Upper lobe of right lung (tissue), 1 donor: ENCODE data around the gene UGCG. TPM values are rescaled to one million over a fixed set of nuclear protein-coding genes. Genes with fewer than 3 reads are reported as not detected.
"Not testable (repeated sequence)": the region's sequence is repeated elsewhere in the genome, so short reads cannot be mapped to it uniquely, and the experiment has no call there.

ENCODE experiments used
- ATAC-seq: fragments of 200-7000 bp; cut with Tn5 transposase; one replicate; pipeline ENCODE4 v1.9.1; 2020; ENCODE audit warnings: mild to moderate bottlenecking, moderate library complexity
- DNase-seq: peaks from one replicate; pipeline ENCODE4 v3.0.0-alpha.2; 2020
- H3K27ac ChIP-seq: fragments of 200-600 bp; one replicate; pipeline ENCODE4 v1.8.0; 2022
- H3K27me3 ChIP-seq: fragments of 200-600 bp; one replicate; pipeline ENCODE4 v1.8.0; 2022; ENCODE audit warnings: mild to moderate bottlenecking
- H3K36me3 ChIP-seq: fragments of 200-600 bp; one replicate; pipeline ENCODE4 v1.8.0; 2022
- H3K4me1 ChIP-seq: fragments of 200-600 bp; one replicate; pipeline ENCODE4 v1.8.0; 2022
- H3K4me3 ChIP-seq: fragments of 200-600 bp; one replicate; pipeline ENCODE4 v1.8.0; 2022; ENCODE audit warnings: mild to moderate bottlenecking
- H3K9me3 ChIP-seq: fragments of 200-600 bp; one replicate; pipeline ENCODE4 v1.8.0; 2022
- intact Hi-C: fragments of 100-400 bp; cut with DNase I; formaldehyde crosslinking; loops from one replicate; pipeline ENCODE4 v1.11.0; 2022
- total RNA-seq: library from RNA; stranded (reverse); fragmentation: NEBNext Ultra II Directional; extraction: Animal tissue kit (Norgen Biotek cat#: 25700); gene quantifications from one replicate; pipeline ENCODE4 v1.2.1, GENCODE V29; 2021
- TF ChIP-seq, protein P1 (sequence below): fragments of 200-600 bp; IDR thresholded peaks from one replicate; pipeline ENCODE4 v1.8.0; 2022; ENCODE audit warnings: antibody characterized with exemption
- donor health status: DM: no; HTN: yes; CAD: no; lungs with severe emphysema.

The UGCG gene
- total RNA-seq, 1 donor from 2014 or later, result 50.7 TPM

DNA sequence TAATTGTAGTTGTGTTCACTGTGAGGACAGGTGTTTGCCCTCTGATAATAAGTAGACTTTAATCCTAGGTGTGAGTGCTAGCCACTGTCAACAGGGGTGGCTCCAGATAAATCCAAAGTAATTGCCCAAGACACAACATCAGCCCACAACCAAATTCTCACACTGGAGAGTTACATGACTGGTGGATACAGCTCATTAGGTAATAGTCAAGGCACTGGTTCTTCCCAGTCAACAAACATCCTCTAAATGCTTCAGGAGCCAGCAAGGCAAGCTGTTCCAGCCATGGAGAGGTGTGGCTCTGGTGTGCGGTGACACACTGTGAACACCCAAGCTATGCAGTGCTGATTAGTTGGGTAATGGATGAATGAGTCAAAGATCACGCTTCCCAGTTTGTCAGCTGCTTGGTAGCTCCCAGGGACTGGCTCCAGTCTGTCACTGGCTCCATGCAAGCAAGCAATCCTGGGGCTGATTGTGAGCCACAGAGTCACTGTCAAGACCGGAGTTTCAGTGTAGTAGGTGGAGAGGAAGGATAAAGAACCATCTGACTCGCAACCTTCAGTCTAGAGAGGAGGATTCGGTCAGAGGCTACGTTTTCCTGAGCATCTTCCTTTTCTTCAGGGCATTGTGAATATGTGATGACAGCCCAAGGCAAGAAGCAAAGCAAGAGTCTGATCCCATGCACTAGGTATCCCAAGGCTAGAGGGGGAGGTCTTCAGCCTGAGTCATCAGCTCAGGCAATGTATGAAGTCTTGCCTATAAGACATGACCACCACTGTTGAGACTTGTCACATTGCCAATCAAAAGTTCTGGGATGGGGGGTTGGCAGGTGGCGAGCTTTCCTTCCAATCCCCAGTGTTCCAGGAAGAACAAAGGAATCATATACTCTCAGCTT is 63.1 kb downstream of the UGCG start:
- TF ChIP-seq, protein P1, sequence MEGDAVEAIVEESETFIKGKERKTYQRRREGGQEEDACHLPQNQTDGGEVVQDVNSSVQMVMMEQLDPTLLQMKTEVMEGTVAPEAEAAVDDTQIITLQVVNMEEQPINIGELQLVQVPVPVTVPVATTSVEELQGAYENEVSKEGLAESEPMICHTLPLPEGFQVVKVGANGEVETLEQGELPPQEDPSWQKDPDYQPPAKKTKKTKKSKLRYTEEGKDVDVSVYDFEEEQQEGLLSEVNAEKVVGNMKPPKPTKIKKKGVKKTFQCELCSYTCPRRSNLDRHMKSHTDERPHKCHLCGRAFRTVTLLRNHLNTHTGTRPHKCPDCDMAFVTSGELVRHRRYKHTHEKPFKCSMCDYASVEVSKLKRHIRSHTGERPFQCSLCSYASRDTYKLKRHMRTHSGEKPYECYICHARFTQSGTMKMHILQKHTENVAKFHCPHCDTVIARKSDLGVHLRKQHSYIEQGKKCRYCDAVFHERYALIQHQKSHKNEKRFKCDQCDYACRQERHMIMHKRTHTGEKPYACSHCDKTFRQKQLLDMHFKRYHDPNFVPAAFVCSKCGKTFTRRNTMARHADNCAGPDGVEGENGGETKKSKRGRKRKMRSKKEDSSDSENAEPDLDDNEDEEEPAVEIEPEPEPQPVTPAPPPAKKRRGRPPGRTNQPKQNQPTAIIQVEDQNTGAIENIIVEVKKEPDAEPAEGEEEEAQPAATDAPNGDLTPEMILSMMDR, result no peak
- intact Hi-C loops, result no loop called here
- H3K27ac ChIP-seq, result peak overlapping the region; percentile 6

DNA sequence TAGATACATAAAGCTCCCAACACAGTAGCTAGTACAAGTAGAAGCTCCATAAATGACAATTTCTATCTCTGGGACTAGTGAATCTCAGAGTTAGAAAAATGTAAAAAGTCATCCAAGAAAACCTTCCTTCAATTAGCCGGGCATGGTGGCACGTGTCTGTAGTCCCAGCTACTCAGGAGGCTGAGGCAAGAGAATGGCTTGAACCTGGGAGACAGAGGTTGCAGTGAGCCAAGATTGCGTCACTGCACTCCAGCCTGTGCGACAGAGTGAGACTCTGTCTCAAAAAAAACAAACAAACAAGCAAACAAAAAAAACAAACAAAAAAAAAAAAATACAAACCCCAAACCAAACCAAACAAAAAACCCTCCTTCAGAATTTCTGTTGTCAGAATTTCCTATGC is 63.9 kb downstream of the UGCG start:
- H3K27ac ChIP-seq, H3K4me3 ChIP-seq, DNase-seq, H3K27me3 ChIP-seq, H3K9me3 ChIP-seq, H3K36me3 ChIP-seq, intact Hi-C loops, ATAC-seq: not testable (repeated sequence)
- H3K4me1 ChIP-seq, result peaks cover 14% of the 10 kb centered on the region

More for the DNA sequence above, 63.1 kb downstream of the UGCG start:
- Histone ChIP-seq H3K4me1 (peaks cover 14% of the 10 kb centered on the region), H3K36me3 (no peaks in the 10 kb centered on the region), H3K4me3 (no peak overlapping the region), H3K9me3 (no peaks in the 10 kb centered on the region), H3K27me3 (no peaks in the 10 kb centered on the region)
- ATAC-seq (peak; percentile 91), DNase-seq (peak; percentile 68)

GRCh38 chr9:111961009-111961408 is 64.4 kb downstream of the UGCG start:
- DNase-seq (no peak), ATAC-seq (no peak)
- no peaks in the 10 kb centered on the region for H3K36me3 ChIP-seq
- no peak overlapping the region for H3K4me3 ChIP-seq
- intact Hi-C loops, result no loop called here
- H3K27ac ChIP-seq, result no peak overlapping the region
- TF ChIP-seq, protein P1, result no peak
- no peaks in the 10 kb centered on the region for H3K27me3 ChIP-seq
- peaks cover 14% of the 10 kb centered on the region for H3K4me1 ChIP-seq
- H3K9me3 ChIP-seq, result no peaks in the 10 kb centered on the region

GRCh38 chr9:111961575-111961974 is 65.0 kb downstream of the UGCG start:
- peaks cover 14% of the 10 kb centered on the region for H3K4me1 ChIP-seq
- intact Hi-C loops, result no loop called here
- no peaks in the 10 kb centered on the region for H3K36me3 ChIP-seq
- TF ChIP-seq, protein P1, result no peak
- no peak overlapping the region for H3K4me3 ChIP-seq
- ATAC-seq, result no peak
- no peak overlapping the region for H3K27ac ChIP-seq
- no peaks in the 10 kb centered on the region for H3K9me3 ChIP-seq
- H3K27me3 ChIP-seq, result no peaks in the 10 kb centered on the region
- no peak for DNase-seq

- Histone ChIP-seq H3K27ac (no peak overlapping the region), H3K36me3 (no peaks in the 10 kb centered on the region), H3K4me3 (no peak overlapping the region), H3K27me3 (no peaks in the 10 kb centered on the region), H3K4me1 (peaks cover 14% of the 10 kb centered on the region), H3K9me3 (no peaks in the 10 kb centered on the region)
- TF ChIP-seq, protein P1, result no peak
- intact Hi-C loops, result no loop called here
- ATAC-seq (no peak), DNase-seq (no peak)
Observed at GRCh38 chr9:111962021-111962420, 65.4 kb downstream of the UGCG start.

DNA sequence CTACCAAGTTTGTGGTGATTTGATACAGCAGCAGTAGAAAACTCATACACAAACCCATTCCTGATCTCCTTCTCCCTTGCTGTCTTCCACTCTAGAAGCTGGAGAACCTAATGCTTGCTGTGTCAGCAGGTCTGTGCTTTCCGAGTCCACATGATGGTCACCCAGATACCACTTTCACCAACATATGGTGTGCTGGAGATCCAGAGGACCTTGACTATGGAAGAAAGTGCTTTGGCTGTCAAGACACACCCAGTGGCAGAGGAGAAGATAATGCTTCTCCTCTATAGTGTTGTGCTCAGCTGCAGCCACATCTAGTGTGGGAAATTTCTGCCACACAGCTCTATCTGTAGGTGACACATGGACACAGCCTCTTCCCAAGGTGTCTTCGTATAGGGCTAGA is 67.4 kb downstream of the UGCG start:
- intact Hi-C loops, result no loop called here
- TF ChIP-seq, protein P1, result no peak
- Histone ChIP-seq H3K4me1 (no peaks in the 10 kb centered on the region), H3K27ac (no peak overlapping the region), H3K4me3 (no peak overlapping the region), H3K27me3 (no peaks in the 10 kb centered on the region), H3K9me3 (no peaks in the 10 kb centered on the region), H3K36me3 (no peaks in the 10 kb centered on the region)
- ATAC-seq (no peak), DNase-seq (no peak)
